ENCODE measurements around the gene SYN1.

DNA sequence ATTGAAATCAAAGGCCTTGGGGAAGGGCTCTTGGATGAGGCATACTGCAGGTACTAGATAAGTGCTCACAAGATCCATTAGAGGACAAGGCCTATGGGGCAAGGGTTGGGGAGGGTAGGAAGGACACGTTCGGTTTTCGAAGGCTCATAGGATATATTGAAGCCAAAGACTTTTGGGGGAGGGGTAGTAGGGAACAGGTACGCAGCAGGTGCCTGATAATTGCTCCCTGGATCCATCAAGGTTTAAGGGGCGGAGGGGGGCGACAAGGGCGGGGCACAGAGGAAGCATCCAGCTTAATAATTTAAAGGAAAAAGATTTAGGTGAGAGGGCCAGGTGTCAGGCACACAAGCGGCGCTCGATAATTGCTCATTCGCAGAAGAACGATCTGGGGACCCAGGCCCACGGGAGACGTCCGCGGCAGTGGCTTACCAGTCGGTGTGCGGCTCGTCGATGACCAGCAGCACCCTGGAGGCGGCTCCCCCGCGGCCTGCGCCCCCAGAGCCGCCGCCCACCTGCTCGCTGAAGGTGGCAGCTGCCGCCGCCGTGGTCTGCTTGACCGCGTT lies 653 bp downstream of the SYN1 start:
- TF ChIP-seq, protein P1, sequence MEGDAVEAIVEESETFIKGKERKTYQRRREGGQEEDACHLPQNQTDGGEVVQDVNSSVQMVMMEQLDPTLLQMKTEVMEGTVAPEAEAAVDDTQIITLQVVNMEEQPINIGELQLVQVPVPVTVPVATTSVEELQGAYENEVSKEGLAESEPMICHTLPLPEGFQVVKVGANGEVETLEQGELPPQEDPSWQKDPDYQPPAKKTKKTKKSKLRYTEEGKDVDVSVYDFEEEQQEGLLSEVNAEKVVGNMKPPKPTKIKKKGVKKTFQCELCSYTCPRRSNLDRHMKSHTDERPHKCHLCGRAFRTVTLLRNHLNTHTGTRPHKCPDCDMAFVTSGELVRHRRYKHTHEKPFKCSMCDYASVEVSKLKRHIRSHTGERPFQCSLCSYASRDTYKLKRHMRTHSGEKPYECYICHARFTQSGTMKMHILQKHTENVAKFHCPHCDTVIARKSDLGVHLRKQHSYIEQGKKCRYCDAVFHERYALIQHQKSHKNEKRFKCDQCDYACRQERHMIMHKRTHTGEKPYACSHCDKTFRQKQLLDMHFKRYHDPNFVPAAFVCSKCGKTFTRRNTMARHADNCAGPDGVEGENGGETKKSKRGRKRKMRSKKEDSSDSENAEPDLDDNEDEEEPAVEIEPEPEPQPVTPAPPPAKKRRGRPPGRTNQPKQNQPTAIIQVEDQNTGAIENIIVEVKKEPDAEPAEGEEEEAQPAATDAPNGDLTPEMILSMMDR (IDR thresholded peaks at IDR 0.05; ENCODE audit: insufficient read depth, low read length, poor library complexity, severe bottlenecking): no peak
- no peak for TF ChIP-seq EZH2phosphoT487 (conservative IDR thresholded peaks at IDR 0.05; ENCODE audit: low read length)

Measured in SU-DHL-6 (cell line).